A673 (cell line): ENCODE results near the gene RNU2-63P. TPM values are rescaled to one million over a fixed set of nuclear protein-coding genes. Genes with fewer than 3 reads are reported as not detected.

Experiments
- Bru-seq: library from RNA; stranded (reverse); fragments of 400-500 nt; gene quantifications from one replicate; lab custom pipeline; 2021; lab: Mats Ljungman, UMichigan
- BruChase-seq, 2 experiments: library from RNA; stranded (reverse); fragments of 400-500 nt; gene quantifications; one replicate each; lab custom pipeline; 2021; lab: Mats Ljungman, UMichigan
- BruUV-seq: library from RNA; stranded (reverse); fragments of 400-500 nt; replicated peaks from 2 replicates; lab custom pipeline; 2021; lab: Mats Ljungman, UMichigan
- CTCF ChIA-PET: fragments of 300-600 bp; sonication (Branson Sonifier 250); formaldehyde crosslinking; loops from one replicate; lab custom pipeline; 2022; ENCODE audit warnings: antibody characterized with exemption; lab: Charles Lee
- POLR2A ChIA-PET: fragments of 300-600 bp; sonication (Branson Sonifier 250); formaldehyde crosslinking; loops from one replicate; lab custom pipeline; 2022; ENCODE audit warnings: antibody characterized with exemption; ENCODE audit not compliant: low non-redundant PET; lab: Charles Lee
- DNase-seq: peaks from one replicate; pipeline ENCODE4 v3.0.0-alpha.2; 2015; ENCODE audit warnings: low spot score
- H3K27ac ChIP-seq: fragments of 200-600 bp; sonication (generic); 2 replicates; pipeline ENCODE4 v1.5.1; 2016; ENCODE audit warnings: mixed run types, low read depth, mild to moderate bottlenecking, mixed read lengths, antibody characterized with exemption, low read length; ENCODE audit not compliant: poor library complexity, severe bottlenecking
- H3K27me3 ChIP-seq: fragments of 200-600 bp; sonication (generic); replicated peaks from 2 replicates; pipeline ENCODE4 v1.6.1; 2017; ENCODE audit warnings: mixed run types, low read depth, mild to moderate bottlenecking, mixed read lengths, antibody characterized with exemption, low read length; ENCODE audit not compliant: insufficient read depth, poor library complexity
- H3K36me3 ChIP-seq: fragments of 200-600 bp; sonication (generic); 2 replicates; pipeline ENCODE4 v1.6.1; 2016; ENCODE audit warnings: mixed run types, mild to moderate bottlenecking, mixed read lengths, antibody characterized with exemption, low read length; ENCODE audit not compliant: insufficient read depth, poor library complexity, severe bottlenecking
- H3K4me1 ChIP-seq: fragments of 200-600 bp; sonication (generic); 2 replicates; pipeline ENCODE4 v1.6.1; 2017; ENCODE audit warnings: mixed run types, mild to moderate bottlenecking, mixed read lengths, antibody characterized with exemption, low read length; ENCODE audit not compliant: insufficient read depth, poor library complexity, severe bottlenecking
- H3K4me3 ChIP-seq: fragments of 200-600 bp; sonication (generic); 2 replicates; pipeline ENCODE4 v1.5.1; 2016; ENCODE audit warnings: low read depth, mixed run types, mild to moderate bottlenecking, mixed read lengths, low read length; ENCODE audit not compliant: poor library complexity, severe bottlenecking
- H3K9me3 ChIP-seq: fragments of 200-600 bp; sonication (generic); 2 replicates; pipeline ENCODE4 v1.6.1; 2016; ENCODE audit warnings: mixed run types, low read depth, mild to moderate bottlenecking, mixed read lengths, antibody characterized with exemption, low read length; ENCODE audit not compliant: poor library complexity, severe bottlenecking
- EZH2 ChIP-seq: fragments of 200-600 bp; sonication (generic); IDR thresholded peaks from 2 replicates; pipeline ENCODE4 v1.6.1; 2017; ENCODE audit warnings: borderline replicate concordance, low read depth, mild to moderate bottlenecking, mixed read lengths, antibody characterized with exemption, low read length; ENCODE audit not compliant: poor library complexity, severe bottlenecking
- intact Hi-C: fragments of 100-400 bp; cut with micrococcal nuclease; formaldehyde crosslinking; loops from one replicate; pipeline ENCODE4 v1.10.0; 2022; ENCODE audit not compliant: unreplicated experiment
- long read RNA-seq: library from polyadenylated mRNA; stranded (forward); transcript quantifications from one replicate; pipeline ENCODE4 v2.0.0, GENCODE V29; 2022
- total RNA-seq: library from RNA; stranded (reverse); gene quantifications from 2 replicates; pipeline ENCODE4 v1.2.3, GENCODE V29; 2021
- TF ChIP-seq, protein P1 (sequence below): fragments of 300-800, 200-600 bp; sonication (generic); conservative IDR thresholded peaks from 2 replicates; pipeline ENCODE4 v1.5.1; 2017; ENCODE audit warnings: low read depth, mild to moderate bottlenecking, antibody characterized with exemption, low read length, moderate library complexity, mixed read lengths

RNU2-63P gene
- total RNA-seq (10.9 and 11.4 TPM in 2 replicates), Bru-seq, nascent RNA (percentile 82 among the genes with signal in this experiment), BruChase-seq, experiment 1, labeled RNA remaining after a 2-hour chase (percentile 51 among the genes with signal in this experiment), BruChase-seq, experiment 2, labeled RNA remaining after a 6-hour chase (percentile 58 among the genes with signal in this experiment)
- long read RNA-seq, partial matches to known transcripts: 0 of 1 reads
- long read RNA-seq, other reads (novel, unspliced or antisense): 0 of 1 reads

GRCh38 chr2:88016086-88016959, at the start of gene RNU2-63P:
RNU2-63P (minus strand) TSS chr2:88016547.
- Histone ChIP-seq H3K4me1 (peaks cover 6% of the 10 kb centered on the region), H3K9me3 (no peaks in the 10 kb centered on the region), H3K27ac (peak within 1 kb of the TSS; percentile 98), H3K27me3 (no peaks in the 10 kb centered on the region), H3K4me3 (peak within 1 kb of the TSS; percentile 57), H3K36me3 (no peaks in the 10 kb centered on the region)
- DNase-seq: peak; percentile 90
- intact Hi-C loops: no loop called here
- ChIA-PET CTCF (no interaction called here), POLR2A (interaction anchor here (0.6 kb wide), 1 partner anchor 23 kb away, joined by 3 read pairs; no protein-coding TSS in a partner anchor)
- no peak for TF ChIP-seq EZH2
- TF ChIP-seq, protein P1, sequence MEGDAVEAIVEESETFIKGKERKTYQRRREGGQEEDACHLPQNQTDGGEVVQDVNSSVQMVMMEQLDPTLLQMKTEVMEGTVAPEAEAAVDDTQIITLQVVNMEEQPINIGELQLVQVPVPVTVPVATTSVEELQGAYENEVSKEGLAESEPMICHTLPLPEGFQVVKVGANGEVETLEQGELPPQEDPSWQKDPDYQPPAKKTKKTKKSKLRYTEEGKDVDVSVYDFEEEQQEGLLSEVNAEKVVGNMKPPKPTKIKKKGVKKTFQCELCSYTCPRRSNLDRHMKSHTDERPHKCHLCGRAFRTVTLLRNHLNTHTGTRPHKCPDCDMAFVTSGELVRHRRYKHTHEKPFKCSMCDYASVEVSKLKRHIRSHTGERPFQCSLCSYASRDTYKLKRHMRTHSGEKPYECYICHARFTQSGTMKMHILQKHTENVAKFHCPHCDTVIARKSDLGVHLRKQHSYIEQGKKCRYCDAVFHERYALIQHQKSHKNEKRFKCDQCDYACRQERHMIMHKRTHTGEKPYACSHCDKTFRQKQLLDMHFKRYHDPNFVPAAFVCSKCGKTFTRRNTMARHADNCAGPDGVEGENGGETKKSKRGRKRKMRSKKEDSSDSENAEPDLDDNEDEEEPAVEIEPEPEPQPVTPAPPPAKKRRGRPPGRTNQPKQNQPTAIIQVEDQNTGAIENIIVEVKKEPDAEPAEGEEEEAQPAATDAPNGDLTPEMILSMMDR: no peak
- BruUV-seq: TSS peak; percentile 100

- H3K4me3 ChIP-seq: no peak overlapping the region
- TF ChIP-seq, protein P1: no peak
- TF ChIP-seq EZH2: no peak
- no TSS peak for BruUV-seq
- peaks cover 2% of the 10 kb centered on the region for H3K4me1 ChIP-seq
- POLR2A ChIA-PET: no interaction called here
- no peaks in the 10 kb centered on the region for H3K36me3 ChIP-seq
- intact Hi-C loops: loop anchor here (2.0 kb wide), 1 partner anchor 100 kb away; no protein-coding TSS in a partner anchor
- no peaks in the 10 kb centered on the region for H3K27me3 ChIP-seq
- CTCF ChIA-PET: interaction anchor here (1.5 to 1.9 kb wide), 2 partner anchors 98 to 101 kb away, joined by 5 to 37 read pairs; no protein-coding TSS in a partner anchor
- no peaks in the 10 kb centered on the region for H3K9me3 ChIP-seq
- H3K27ac ChIP-seq: no peak overlapping the region
- no peak for DNase-seq
These were observed 44.9 kb upstream of the RNU2-63P start for GRCh38 chr2:88061295-88061694.

GRCh38 chr2:88060907-88061275, 44.5 kb upstream of the RNU2-63P start:
- TF ChIP-seq, protein P1: no peak
- TF ChIP-seq EZH2: no peak
- intact Hi-C loops: loop anchor here (2.0 kb wide), 1 partner anchor 100 kb away; no protein-coding TSS in a partner anchor

More at GRCh38 chr2:88060907-88061275, 44.5 kb upstream of the RNU2-63P start:
- no peak overlapping the region for H3K4me3 ChIP-seq
- no peaks in the 10 kb centered on the region for H3K36me3 ChIP-seq
- H3K9me3 ChIP-seq: no peaks in the 10 kb centered on the region
- no peak for DNase-seq
- BruUV-seq: no TSS peak
- CTCF ChIA-PET: interaction anchor here (1.5 to 1.9 kb wide), 2 partner anchors 99 to 101 kb away, joined by 5 to 37 read pairs; no protein-coding TSS in a partner anchor
- POLR2A ChIA-PET: no interaction called here
- no peak overlapping the region for H3K27ac ChIP-seq
- H3K4me1 ChIP-seq: peaks cover 5% of the 10 kb centered on the region
- no peaks in the 10 kb centered on the region for H3K27me3 ChIP-seq
